Glutamatergic neuron (in vitro differentiated cells): Measurements from ENCODE around the gene YBEY. TPM values are rescaled to one million over a fixed set of nuclear protein-coding genes. Genes with fewer than 3 reads are reported as not detected.

Experiments
- DNase-seq: peaks from one replicate; pipeline ENCODE4 v3.0.0; 2022
- H3K27ac Mint-ChIP-seq: one replicate; pipeline ENCODE4 v1.8.0; 2020; ENCODE audit warnings: mild to moderate bottlenecking, mixed read lengths, inconsistent platforms; ENCODE audit not compliant: unreplicated experiment
- H3K27me3 Mint-ChIP-seq: one replicate; pipeline ENCODE4 v1.8.0; 2020; ENCODE audit warnings: mild to moderate bottlenecking, moderate library complexity, mixed read lengths, inconsistent platforms; ENCODE audit not compliant: unreplicated experiment
- H3K36me3 Mint-ChIP-seq: one replicate; pipeline ENCODE4 v1.8.0; 2020; ENCODE audit warnings: mild to moderate bottlenecking, mixed read lengths, inconsistent platforms; ENCODE audit not compliant: unreplicated experiment
- H3K4me1 Mint-ChIP-seq: one replicate; pipeline ENCODE4 v1.8.0; 2020; ENCODE audit warnings: mild to moderate bottlenecking, low read depth, mixed read lengths, inconsistent platforms; ENCODE audit not compliant: unreplicated experiment
- H3K4me3 Mint-ChIP-seq: one replicate; pipeline ENCODE4 v1.8.0; 2020; ENCODE audit warnings: mild to moderate bottlenecking, mixed read lengths, inconsistent platforms; ENCODE audit not compliant: unreplicated experiment
- H3K9me3 Mint-ChIP-seq: one replicate; pipeline ENCODE4 v1.8.0; 2020; ENCODE audit warnings: mild to moderate bottlenecking, moderate library complexity, mixed read lengths, inconsistent platforms; ENCODE audit not compliant: unreplicated experiment
- total RNA-seq: library from RNA; stranded (reverse); fragmentation: NEBNext Ultra II Directional; extraction: Animal tissue kit (Norgen Biotek cat#: 25700); gene quantifications from one replicate; pipeline ENCODE4 v1.2.1, GENCODE V29; 2021; ENCODE audit not compliant: unreplicated experiment
- TF ChIP-seq, protein P1 (sequence below): fragments of 200-600 bp; sonication (generic); IDR thresholded peaks from one replicate; pipeline ENCODE4 v1.5.0; 2021; ENCODE audit not compliant: partially characterized antibody, unreplicated experiment

The YBEY gene
- total RNA-seq, 1 donor from 2014 or later = 19.6 TPM

DNA sequence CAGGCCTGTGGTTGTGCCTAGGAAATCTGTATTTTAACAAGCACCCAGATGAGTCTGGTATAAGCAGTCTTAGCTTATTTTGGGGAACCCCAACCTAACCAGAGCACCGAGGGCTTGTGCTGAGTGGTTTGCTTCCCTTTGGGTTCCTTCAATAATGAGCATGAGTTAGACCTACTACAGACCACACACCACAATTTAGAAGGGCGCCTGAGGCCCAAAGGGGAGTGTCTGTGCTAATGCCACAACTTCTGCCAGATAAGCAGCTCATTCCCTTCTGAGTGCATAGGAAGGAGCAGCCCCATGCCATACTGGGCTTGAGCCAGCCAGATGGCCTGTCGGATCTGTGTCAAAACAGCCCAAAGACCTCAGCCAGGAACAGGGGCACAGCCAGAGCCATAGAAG is 42.2 kb upstream of the YBEY start:
- Mint-ChIP-seq H3K36me3 (peaks cover 4% of the 10 kb centered on the region), H3K9me3 (peaks cover 3% of the 10 kb centered on the region)
- TF ChIP-seq, protein P1, sequence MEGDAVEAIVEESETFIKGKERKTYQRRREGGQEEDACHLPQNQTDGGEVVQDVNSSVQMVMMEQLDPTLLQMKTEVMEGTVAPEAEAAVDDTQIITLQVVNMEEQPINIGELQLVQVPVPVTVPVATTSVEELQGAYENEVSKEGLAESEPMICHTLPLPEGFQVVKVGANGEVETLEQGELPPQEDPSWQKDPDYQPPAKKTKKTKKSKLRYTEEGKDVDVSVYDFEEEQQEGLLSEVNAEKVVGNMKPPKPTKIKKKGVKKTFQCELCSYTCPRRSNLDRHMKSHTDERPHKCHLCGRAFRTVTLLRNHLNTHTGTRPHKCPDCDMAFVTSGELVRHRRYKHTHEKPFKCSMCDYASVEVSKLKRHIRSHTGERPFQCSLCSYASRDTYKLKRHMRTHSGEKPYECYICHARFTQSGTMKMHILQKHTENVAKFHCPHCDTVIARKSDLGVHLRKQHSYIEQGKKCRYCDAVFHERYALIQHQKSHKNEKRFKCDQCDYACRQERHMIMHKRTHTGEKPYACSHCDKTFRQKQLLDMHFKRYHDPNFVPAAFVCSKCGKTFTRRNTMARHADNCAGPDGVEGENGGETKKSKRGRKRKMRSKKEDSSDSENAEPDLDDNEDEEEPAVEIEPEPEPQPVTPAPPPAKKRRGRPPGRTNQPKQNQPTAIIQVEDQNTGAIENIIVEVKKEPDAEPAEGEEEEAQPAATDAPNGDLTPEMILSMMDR = no peak

DNA sequence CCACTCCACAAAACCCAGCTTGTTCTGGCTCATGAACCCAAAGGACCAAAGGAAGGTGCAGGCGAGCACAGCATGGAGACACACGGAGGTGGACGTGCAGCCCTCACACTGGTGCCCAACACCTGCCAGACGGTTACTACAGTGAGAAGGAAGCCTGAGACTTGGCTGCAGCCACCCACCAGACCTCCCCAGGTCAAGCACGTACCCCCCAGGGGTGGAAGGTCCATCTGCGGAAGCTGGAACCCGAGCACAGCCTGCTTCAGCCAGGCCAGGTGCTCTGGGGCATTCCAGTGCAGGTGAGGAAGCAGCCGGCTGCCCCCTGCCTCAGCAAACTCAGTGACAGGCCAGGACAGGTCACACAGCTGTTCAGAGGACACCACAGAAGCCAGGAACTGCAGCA is 41.5 kb upstream of the YBEY start:
- H3K4me1 Mint-ChIP-seq = no peaks in the 10 kb centered on the region
- H3K4me3 Mint-ChIP-seq = no peak overlapping the region
- H3K36me3 Mint-ChIP-seq = peaks cover under 1% of the 10 kb centered on the region
- TF ChIP-seq, protein P1 = no peak
- no peak overlapping the region for H3K27ac Mint-ChIP-seq
- no peak for DNase-seq
- H3K9me3 Mint-ChIP-seq = peaks cover 3% of the 10 kb centered on the region
- H3K27me3 Mint-ChIP-seq = peaks cover 3% of the 10 kb centered on the region

More for the DNA sequence above, 42.2 kb upstream of the YBEY start:
- Mint-ChIP-seq H3K27ac (no peak overlapping the region), H3K4me1 (no peaks in the 10 kb centered on the region), H3K27me3 (peaks cover 3% of the 10 kb centered on the region), H3K4me3 (no peak overlapping the region)
- no peak for DNase-seq

DNA sequence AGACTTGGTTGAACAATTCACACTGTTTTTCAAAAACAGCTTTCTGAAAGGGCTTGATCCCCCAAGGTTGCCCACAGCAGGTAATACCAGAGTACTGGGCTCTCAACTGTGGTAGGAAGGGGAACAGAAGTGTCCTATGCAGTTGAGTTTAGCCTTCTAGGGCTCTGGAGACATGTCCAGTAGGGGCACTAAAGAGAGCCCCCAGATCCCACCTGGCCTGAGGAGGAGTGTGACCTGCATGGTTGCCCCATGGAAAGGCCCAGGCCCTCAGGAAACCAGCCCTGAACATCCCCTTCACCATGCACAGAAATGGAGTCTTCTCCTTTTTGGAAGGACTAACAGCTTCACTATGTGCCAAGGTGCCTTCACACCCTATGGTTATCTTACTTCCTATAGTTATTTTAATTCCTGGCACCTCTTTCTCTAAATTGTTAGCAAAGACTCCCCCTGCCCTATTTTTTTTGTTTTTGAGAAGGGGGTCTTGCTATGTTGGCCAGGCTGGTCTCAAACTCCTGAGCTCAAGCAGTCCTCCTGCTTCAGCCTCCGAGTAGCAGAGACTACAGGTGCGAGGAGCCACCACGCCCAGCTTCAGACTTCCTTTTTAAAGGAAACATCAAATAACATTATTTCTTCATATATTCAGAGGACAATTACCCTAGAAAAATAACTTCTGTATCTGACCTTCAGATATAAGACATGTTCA is 40.8 kb upstream of the YBEY start:
- H3K9me3 Mint-ChIP-seq = peaks cover 3% of the 10 kb centered on the region
- TF ChIP-seq, protein P1 = no peak
- DNase-seq = no peak
- H3K27ac Mint-ChIP-seq = no peak overlapping the region
- no peaks in the 10 kb centered on the region for H3K4me1 Mint-ChIP-seq
- H3K27me3 Mint-ChIP-seq = no peaks in the 10 kb centered on the region
- H3K36me3 Mint-ChIP-seq = no peaks in the 10 kb centered on the region
- H3K4me3 Mint-ChIP-seq = no peak overlapping the region

DNA sequence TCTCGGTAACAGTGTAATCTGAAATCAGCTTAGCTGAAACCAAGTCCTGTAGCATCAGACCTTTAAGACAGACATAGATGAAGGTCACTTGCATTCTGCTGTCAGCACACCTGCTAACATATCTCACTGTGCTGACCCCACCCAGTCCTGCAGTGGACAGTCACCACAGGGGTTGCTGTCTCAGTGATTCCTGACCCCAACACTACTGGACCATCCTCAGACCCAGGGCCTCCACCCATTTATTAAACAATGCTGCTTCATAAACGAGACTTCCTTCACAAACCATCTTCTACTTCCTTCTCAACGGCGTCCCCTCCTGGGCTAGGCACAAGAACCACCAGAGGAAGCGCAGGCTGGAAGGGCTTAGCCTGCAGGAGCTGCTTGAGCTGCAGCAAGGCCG is 39.8 kb upstream of the YBEY start:
- H3K27me3 Mint-ChIP-seq = no peaks in the 10 kb centered on the region
- H3K4me3 Mint-ChIP-seq = no peak overlapping the region
- H3K9me3 Mint-ChIP-seq = peaks cover 3% of the 10 kb centered on the region
- H3K4me1 Mint-ChIP-seq = no peaks in the 10 kb centered on the region
- TF ChIP-seq, protein P1 = no peak
- H3K36me3 Mint-ChIP-seq = no peaks in the 10 kb centered on the region
- no peak overlapping the region for H3K27ac Mint-ChIP-seq
- DNase-seq = no peak

DNA sequence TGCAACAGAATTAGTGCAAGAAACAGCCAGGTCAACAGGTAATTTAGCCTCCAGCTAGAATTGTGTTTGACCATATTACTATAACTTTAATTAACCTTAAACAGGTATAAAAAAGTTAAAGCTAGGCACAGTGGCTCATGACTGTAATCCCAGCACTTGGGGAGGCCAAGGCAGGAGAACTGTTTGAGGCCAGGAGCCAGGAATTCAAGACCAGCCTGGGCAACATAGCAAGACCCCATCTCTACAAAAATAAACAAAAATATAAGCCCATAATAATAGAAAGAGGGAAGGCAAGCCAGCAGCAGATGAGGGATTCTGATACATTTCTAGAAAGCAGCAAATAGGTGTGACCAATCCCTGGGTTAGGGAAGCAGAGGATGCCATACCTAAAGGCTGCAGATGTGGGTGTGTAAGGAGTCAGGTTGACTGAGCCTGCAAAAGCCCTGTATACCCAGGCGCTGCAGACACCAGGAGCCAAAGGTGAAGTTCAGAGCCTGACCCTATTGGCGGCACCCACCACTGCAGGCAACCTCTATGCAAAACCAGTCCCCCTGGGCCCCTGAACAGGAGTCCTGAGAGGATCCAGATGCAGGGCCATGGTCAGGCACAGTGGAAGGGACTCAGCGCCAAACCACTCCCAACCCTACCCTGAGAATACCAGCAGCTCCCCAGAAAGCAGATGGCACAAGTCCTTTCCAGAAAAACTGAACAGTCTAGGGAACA is 38.3 kb upstream of the YBEY start:
- H3K27me3 Mint-ChIP-seq = no peaks in the 10 kb centered on the region
- H3K9me3 Mint-ChIP-seq = peaks cover 3% of the 10 kb centered on the region
- no peak for DNase-seq
- TF ChIP-seq, protein P1 = no peak
- H3K27ac Mint-ChIP-seq = no peak overlapping the region
- H3K4me3 Mint-ChIP-seq = no peak overlapping the region
- no peaks in the 10 kb centered on the region for H3K36me3 Mint-ChIP-seq
- no peaks in the 10 kb centered on the region for H3K4me1 Mint-ChIP-seq
